HepG2 (cell line): ENCODE results near the gene NISCH. TPM values are rescaled to one million over a fixed set of nuclear protein-coding genes. Genes with fewer than 3 reads are reported as not detected.

ENCODE experiments used
- BHLHE40 ChIP-seq: IDR thresholded peaks from 2 replicates; pipeline ENCODE4 v1.6.1; 2011; ENCODE audit warnings: low read length, improper control_type of control experiment
- FOSL2 ChIP-seq: sonication (generic); formaldehyde crosslinking; IDR thresholded peaks from 2 replicates; pipeline ENCODE4 v1.4.0; 2020; ENCODE audit warnings: missing genetic modification reagents
- FOXP1 ChIP-seq, 2 experiments: fragments of 450-650 bp in 1 of 2; IDR thresholded peaks; 2 replicates each; pipeline ENCODE4 v1.6.1; 2017 to 2018; ENCODE audit warnings: antibody characterized with exemption in 1 of 2
- RARA ChIP-seq: IDR thresholded peaks from 2 replicates; pipeline ENCODE4 v1.6.1; 2016; ENCODE audit warnings: missing genetic modification reagents, missing compliant biosample characterization
- SAP130 ChIP-seq: IDR thresholded peaks from 2 replicates; pipeline ENCODE4 v1.6.1; 2016; ENCODE audit warnings: low read depth
- TARDBP ChIP-seq: sonication (generic); formaldehyde crosslinking; IDR thresholded peaks from 2 replicates; pipeline ENCODE4 v1.8.0; 2022; ENCODE audit warnings: mild to moderate bottlenecking, missing genetic modification reagents
- UBTF ChIP-seq: sonication (generic); formaldehyde crosslinking; IDR thresholded peaks from 2 replicates; pipeline ENCODE4 v1.4.0; 2020; ENCODE audit warnings: mild to moderate bottlenecking, missing genetic modification reagents
- ZBTB26 ChIP-seq: IDR thresholded peaks from 2 replicates; pipeline ENCODE4 v1.6.1; 2016; ENCODE audit warnings: missing compliant biosample characterization, missing genetic modification reagents, borderline replicate concordance
- ZHX2 ChIP-seq, 2 experiments: sonication (generic) in 1 of 2; formaldehyde crosslinking in 1 of 2; IDR thresholded peaks; 2 replicates each; pipeline versions ENCODE4 v1.6.1 to v1.9.0; 2014 to 2022; ENCODE audit warnings: antibody characterized with exemption in 1 of 2, borderline replicate concordance in 1 of 2, inconsistent platforms in 1 of 2, low read depth in 1 of 2, missing genetic modification reagents in 1 of 2
- ZSCAN25 ChIP-seq: sonication (generic); formaldehyde crosslinking; IDR thresholded peaks from 2 replicates; pipeline ENCODE4 v1.8.0; 2022; ENCODE audit warnings: mild to moderate bottlenecking, missing genetic modification reagents
- polyA plus RNA-seq, 8 experiments: library from polyadenylated mRNA; depleted of rRNA in 3 of 8; stranded (reverse) in 7 of 8; unstranded in 1 of 8; fragments of >200 nt; fragmentation: Illumina TruSeq in 4 of 8; extraction: Trizol in 4 of 8; gene quantifications; 2 replicates each; pipeline versions ENCODE4 v1.2.1 to v1.2.3, GENCODE V29; 2011 to 2016; ENCODE audit warnings: low read depth in 4 of 8, missing spikeins in 1 of 8, mixed read lengths in 1 of 8; ENCODE audit not compliant: insufficient read depth in 1 of 8
- total RNA-seq, 5 experiments: library from RNA; depleted of rRNA; stranded (reverse); fragments of >200 nt; fragmentation: Illumina TruSeq; extraction: Trizol; gene quantifications; 2 replicates each; pipeline ENCODE4 v1.2.3, GENCODE V29; 2016; ENCODE audit warnings: low read depth in 1 of 5
- TF ChIP-seq, protein P1 (sequence below): sonication (generic); formaldehyde crosslinking; IDR thresholded peaks from 2 replicates; pipeline ENCODE4 v1.9.0; 2022; ENCODE audit warnings: low read depth, missing genetic modification reagents
- TF ChIP-seq, protein P2 (sequence below): IDR thresholded peaks from 2 replicates; pipeline ENCODE4 v1.6.1; 2016
- TF ChIP-seq, protein P3 (sequence below): sonication (generic); formaldehyde crosslinking; IDR thresholded peaks from 2 replicates; pipeline ENCODE4 v1.5.0; 2020; ENCODE audit warnings: mild to moderate bottlenecking, missing genetic modification reagents, moderate library complexity

Gene NISCH
- total and polyA plus RNA-seq, 2 of the 13 experiments (the other 11 are each of a cell fraction or from before 2014, with no cell fraction given) = 27.0 to 47.6 TPM

DNA sequence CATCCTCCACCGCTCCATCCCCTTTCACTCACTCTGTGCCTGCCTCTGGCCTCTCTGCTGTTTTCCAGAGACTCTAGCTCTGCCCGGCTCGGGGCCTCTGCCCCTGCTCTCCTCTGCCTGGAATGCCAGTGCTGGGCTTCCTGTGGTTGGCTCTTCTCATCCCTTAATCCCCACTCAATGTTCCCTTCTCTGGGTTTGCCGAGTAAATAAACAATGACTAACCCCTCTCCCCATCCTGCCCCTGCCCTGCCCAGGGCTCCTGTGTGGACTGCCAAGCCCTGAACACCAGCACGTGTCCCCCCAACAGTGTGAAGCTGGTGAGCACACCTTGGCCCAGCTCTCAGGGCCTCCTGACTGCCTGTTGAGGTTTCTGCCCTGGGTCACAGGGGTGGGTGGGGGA lies 52.0 kb downstream of the NISCH start (continued):
- TF ChIP-seq TARDBP (CRISPR knock-in tag) (no peak), ZSCAN25 (CRISPR knock-in tag) (peak; percentile 95), FOXP1 (IDR thresholded peaks at IDR 0.05) (no peak), FOXP1 (CRISPR knock-in tag; IDR thresholded peaks at IDR 0.05) (0 out of 2 replicates have a peak, but pooled peaks have one; percentile 16), UBTF (peak; percentile 21; the same call in 1 of the 2 replicates), FOSL2 (peak; percentile 77), BHLHE40 (peak; percentile 64; the same call in 1 of the 2 replicates), ZBTB26 (peak; percentile 37; the same call in 1 of the 2 replicates), RARA (CRISPR knock-in tag) (peak; percentile 27; the same call in 1 of the 2 replicates), SAP130 (CRISPR knock-in tag) (peak; percentile 47; the same call in 1 of the 2 replicates), ZHX2 (IDR thresholded peaks at IDR 0.05; ENCODE audit: low read depth) (no peak), ZHX2 (CRISPR knock-in tag; IDR thresholded peaks at IDR 0.05; ENCODE audit: borderline replicate concordance) (no peak)
- TF ChIP-seq, protein P1, sequence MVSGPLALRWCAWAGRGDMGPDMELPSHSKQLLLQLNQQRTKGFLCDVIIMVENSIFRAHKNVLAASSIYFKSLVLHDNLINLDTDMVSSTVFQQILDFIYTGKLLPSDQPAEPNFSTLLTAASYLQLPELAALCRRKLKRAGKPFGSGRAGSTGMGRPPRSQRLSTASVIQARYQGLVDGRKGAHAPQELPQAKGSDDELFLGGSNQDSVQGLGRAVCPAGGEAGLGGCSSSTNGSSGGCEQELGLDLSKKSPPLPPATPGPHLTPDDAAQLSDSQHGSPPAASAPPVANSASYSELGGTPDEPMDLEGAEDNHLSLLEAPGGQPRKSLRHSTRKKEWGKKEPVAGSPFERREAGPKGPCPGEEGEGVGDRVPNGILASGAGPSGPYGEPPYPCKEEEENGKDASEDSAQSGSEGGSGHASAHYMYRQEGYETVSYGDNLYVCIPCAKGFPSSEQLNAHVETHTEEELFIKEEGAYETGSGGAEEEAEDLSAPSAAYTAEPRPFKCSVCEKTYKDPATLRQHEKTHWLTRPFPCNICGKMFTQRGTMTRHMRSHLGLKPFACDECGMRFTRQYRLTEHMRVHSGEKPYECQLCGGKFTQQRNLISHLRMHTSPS (CRISPR knock-in tag) = peak; percentile 56; the same call in 1 of the 2 replicates
- TF ChIP-seq, protein P2, sequence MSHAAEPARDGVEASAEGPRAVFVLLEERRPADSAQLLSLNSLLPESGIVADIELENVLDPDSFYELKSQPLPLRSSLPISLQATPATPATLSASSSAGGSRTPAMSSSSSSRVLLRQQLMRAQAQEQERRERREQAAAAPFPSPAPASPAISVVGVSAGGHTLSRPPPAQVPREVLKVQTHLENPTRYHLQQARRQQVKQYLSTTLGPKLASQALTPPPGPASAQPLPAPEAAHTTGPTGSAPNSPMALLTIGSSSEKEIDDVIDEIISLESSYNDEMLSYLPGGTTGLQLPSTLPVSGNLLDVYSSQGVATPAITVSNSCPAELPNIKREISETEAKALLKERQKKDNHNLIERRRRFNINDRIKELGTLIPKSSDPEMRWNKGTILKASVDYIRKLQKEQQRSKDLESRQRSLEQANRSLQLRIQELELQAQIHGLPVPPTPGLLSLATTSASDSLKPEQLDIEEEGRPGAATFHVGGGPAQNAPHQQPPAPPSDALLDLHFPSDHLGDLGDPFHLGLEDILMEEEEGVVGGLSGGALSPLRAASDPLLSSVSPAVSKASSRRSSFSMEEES (CRISPR knock-in tag) = peak; percentile 40; the same call in 1 of the 2 replicates
- TF ChIP-seq, protein P3, sequence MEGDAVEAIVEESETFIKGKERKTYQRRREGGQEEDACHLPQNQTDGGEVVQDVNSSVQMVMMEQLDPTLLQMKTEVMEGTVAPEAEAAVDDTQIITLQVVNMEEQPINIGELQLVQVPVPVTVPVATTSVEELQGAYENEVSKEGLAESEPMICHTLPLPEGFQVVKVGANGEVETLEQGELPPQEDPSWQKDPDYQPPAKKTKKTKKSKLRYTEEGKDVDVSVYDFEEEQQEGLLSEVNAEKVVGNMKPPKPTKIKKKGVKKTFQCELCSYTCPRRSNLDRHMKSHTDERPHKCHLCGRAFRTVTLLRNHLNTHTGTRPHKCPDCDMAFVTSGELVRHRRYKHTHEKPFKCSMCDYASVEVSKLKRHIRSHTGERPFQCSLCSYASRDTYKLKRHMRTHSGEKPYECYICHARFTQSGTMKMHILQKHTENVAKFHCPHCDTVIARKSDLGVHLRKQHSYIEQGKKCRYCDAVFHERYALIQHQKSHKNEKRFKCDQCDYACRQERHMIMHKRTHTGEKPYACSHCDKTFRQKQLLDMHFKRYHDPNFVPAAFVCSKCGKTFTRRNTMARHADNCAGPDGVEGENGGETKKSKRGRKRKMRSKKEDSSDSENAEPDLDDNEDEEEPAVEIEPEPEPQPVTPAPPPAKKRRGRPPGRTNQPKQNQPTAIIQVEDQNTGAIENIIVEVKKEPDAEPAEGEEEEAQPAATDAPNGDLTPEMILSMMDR (CRISPR knock-in tag) = no peak
